Measurements from ENCODE around the gene TENM4.

Gene TENM4

GRCh38 chr11:79390477-79390876 is 50.4 kb downstream of the TENM4 start:
- no peak for DNase-seq (ENCODE audit: low read depth in 2 of 2)

- no peak for DNase-seq (ENCODE audit: low read depth in 2 of 2)
Observed at GRCh38 chr11:79388201-79388600, 52.6 kb downstream of the TENM4 start.

GRCh38 chr11:79383874-79384273 is 57.0 kb downstream of the TENM4 start:
- DNase-seq (ENCODE audit: low read depth in 2 of 2), result no peak

GRCh38 chr11:79382301-79383050 is 58.4 kb downstream of the TENM4 start:
- no peak for DNase-seq (ENCODE audit: low read depth in 2 of 2)

GRCh38 chr11:79381036-79381435 is 59.8 kb downstream of the TENM4 start:
- DNase-seq (ENCODE audit: low read depth in 2 of 2), result no peak

GRCh38 chr11:79377406-79377805 is 63.4 kb downstream of the TENM4 start:
- no peak for DNase-seq (ENCODE audit: low read depth in 2 of 2)

- no peak for DNase-seq (ENCODE audit: low read depth in 2 of 2)
Observed at GRCh38 chr11:79375818-79376550, 64.8 kb downstream of the TENM4 start.

GRCh38 chr11:79374727-79375126 is 66.1 kb downstream of the TENM4 start:
- DNase-seq (ENCODE audit: low read depth in 2 of 2), result no peak

GRCh38 chr11:79371724-79372123 is 69.1 kb downstream of the TENM4 start:
- DNase-seq (ENCODE audit: low read depth in 2 of 2), result no peak

GRCh38 chr11:79371152-79371551 is 69.7 kb downstream of the TENM4 start:
- DNase-seq (ENCODE audit: low read depth in 2 of 2), result no peak

GRCh38 chr11:79369055-79369454 is 71.8 kb downstream of the TENM4 start:
- DNase-seq (ENCODE audit: low read depth in 2 of 2), result no peak

GRCh38 chr11:79367844-79368243 is 73.0 kb downstream of the TENM4 start:
- no peak for DNase-seq (ENCODE audit: low read depth in 2 of 2)

GRCh38 chr11:79366218-79366617 is 74.6 kb downstream of the TENM4 start:
- DNase-seq (ENCODE audit: low read depth in 2 of 2), result no peak

- DNase-seq (ENCODE audit: low read depth in 2 of 2), result no peak
Observed at GRCh38 chr11:79363861-79364378, 76.9 kb downstream of the TENM4 start.

- DNase-seq (ENCODE audit: low read depth in 2 of 2), result no peak
Observed at GRCh38 chr11:79363256-79363655, 77.6 kb downstream of the TENM4 start.

- DNase-seq (ENCODE audit: low read depth in 2 of 2), result no peak
Observed at GRCh38 chr11:79362821-79363220, 78.0 kb downstream of the TENM4 start.

GRCh38 chr11:79362206-79362757 is 78.5 kb downstream of the TENM4 start:
- no peak for DNase-seq (ENCODE audit: low read depth in 2 of 2)

GRCh38 chr11:79358258-79358657 is 82.6 kb downstream of the TENM4 start:
- no peak for DNase-seq (ENCODE audit: low read depth in 2 of 2)

GRCh38 chr11:79353706-79354105 is 87.1 kb downstream of the TENM4 start:
- DNase-seq (ENCODE audit: low read depth in 2 of 2), result no peak

GRCh38 chr11:79352349-79352703 is 88.5 kb downstream of the TENM4 start:
- DNase-seq (ENCODE audit: low read depth in 2 of 2), result no peak

- no peak for DNase-seq (ENCODE audit: low read depth in 2 of 2)
Observed at GRCh38 chr11:79348976-79349682, 91.7 kb downstream of the TENM4 start.

- DNase-seq (ENCODE audit: low read depth in 2 of 2), result no peak
Observed at GRCh38 chr11:79346021-79346420, 94.8 kb downstream of the TENM4 start.
